Measurements from ENCODE around the gene GLP1R.
A peak's percentile ranks its signal among the peaks of the same experiment; 100 is the strongest.

GLP1R gene

DNA sequence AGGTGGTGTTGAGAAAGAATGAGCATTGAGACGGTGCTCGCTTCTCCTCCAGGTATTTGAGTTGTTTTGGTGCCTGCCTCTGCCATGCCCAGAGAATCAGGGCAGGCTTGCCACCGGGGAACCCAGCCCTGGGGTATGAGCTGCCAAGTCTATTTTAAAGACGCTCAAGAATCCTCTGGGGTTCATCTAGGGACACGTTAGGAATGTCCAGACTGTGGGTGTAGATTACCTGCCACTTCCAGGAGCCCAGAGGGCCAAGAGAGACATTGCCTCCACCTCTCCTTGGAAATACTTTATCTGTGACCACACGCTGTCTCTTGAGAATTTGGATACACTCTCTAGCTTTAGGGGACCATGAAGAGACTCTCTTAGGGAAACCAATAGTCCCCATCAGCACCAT is 38.1 kb downstream of the GLP1R start:
- H3K23ac ChIP-seq (ENCODE audit: low read depth, low read length, poor library complexity), result no peak overlapping the region
- no peaks in the 10 kb centered on the region for H3K36me3 ChIP-seq (replicated peaks in 1 of 2; ENCODE audit: control insufficient read depth in 2 of 2, insufficient read depth in 2 of 2, low read length in 2 of 2)
- peaks cover 0 to 38% (median 0%) of the 10 kb centered on the region in 3 experiments for H3K27me3 ChIP-seq (ENCODE audit: control insufficient read depth in 3 of 3, insufficient read depth in 3 of 3, low read depth in 1 of 3, low read length in 3 of 3)
- H3K4me2 ChIP-seq (ENCODE audit: insufficient read depth, low read length, poor library complexity, severe bottlenecking), result no peak overlapping the region
- no peak overlapping the region for H2BK12ac ChIP-seq (ENCODE audit: low read length)
- peaks cover 6 to 8% of the 10 kb centered on the region in 2 donors for H3K4me1 ChIP-seq (ENCODE audit: control insufficient read depth in 2 of 2, insufficient read depth in 1 of 2, low read depth in 1 of 2, low read length in 2 of 2)
- no peaks in the 10 kb centered on the region for H3K9me3 ChIP-seq (replicated peaks in 1 of 2; ENCODE audit: control insufficient read depth in 2 of 2, insufficient read depth in 1 of 2, low read depth in 1 of 2, low read length in 2 of 2)
- no peak overlapping the region for H3K18ac ChIP-seq (ENCODE audit: low read length)
- no peak for DNase-seq (ENCODE audit: low spot score)
- no peak overlapping the region for H3K9ac ChIP-seq (ENCODE audit: low read depth, low read length, poor library complexity)
- H3K27ac ChIP-seq (replicated peaks; ENCODE audit: low read length), result no peak overlapping the region
- H3K4me3 ChIP-seq (ENCODE audit: low read length in 2 of 2), result no peak overlapping the region
- H2AK5ac ChIP-seq (ENCODE audit: low read depth, low read length), result no peak overlapping the region
- no peak overlapping the region for H4K91ac ChIP-seq (ENCODE audit: low read depth, low read length, poor library complexity)
- no peak overlapping the region for H3K4ac ChIP-seq (ENCODE audit: low read length)
- H2BK5ac ChIP-seq (ENCODE audit: low read length), result no peak overlapping the region
- H2BK120ac ChIP-seq (ENCODE audit: low read depth, low read length), result no peak overlapping the region
- no peak overlapping the region for H2AFZ ChIP-seq (ENCODE audit: low read length)
- H4K8ac ChIP-seq (ENCODE audit: low read depth, low read length), result no peak overlapping the region
- no peak overlapping the region for H2BK15ac ChIP-seq (ENCODE audit: low read length)
- H3K14ac ChIP-seq (ENCODE audit: low read length), result no peak overlapping the region
- WGBS, 2 donors (ENCODE audit: extremely low coverage in 2 of 2, insufficient read length in 2 of 2, insufficient replicate concordance in 1 of 2), result no CpG with 5 or more reads among the region's 6 CpGs
- H3K79me1 ChIP-seq (ENCODE audit: low read depth, low read length), result no peaks in the 10 kb centered on the region

- no CpG with 5 or more reads among the region's 7 CpGs for WGBS, 2 donors (ENCODE audit: extremely low coverage in 2 of 2, insufficient read length in 2 of 2, insufficient replicate concordance in 1 of 2)
- Histone ChIP-seq H3K4me3 (ENCODE audit: low read length in 2 of 2) (no peak overlapping the region), H2AK5ac (ENCODE audit: low read depth, low read length) (no peak overlapping the region), H4K8ac (ENCODE audit: low read depth, low read length) (no peak overlapping the region), H2BK120ac (ENCODE audit: low read depth, low read length) (no peak overlapping the region), H3K23ac (ENCODE audit: low read depth, low read length, poor library complexity) (no peak overlapping the region), H4K91ac (ENCODE audit: low read depth, low read length, poor library complexity) (no peak overlapping the region), H3K27ac (replicated peaks; ENCODE audit: low read length) (no peak overlapping the region), H3K4ac (ENCODE audit: low read length) (no peak overlapping the region), H3K9me3 (replicated peaks in 1 of 2; ENCODE audit: control insufficient read depth in 2 of 2, insufficient read depth in 1 of 2, low read depth in 1 of 2, low read length in 2 of 2) (no peaks in the 10 kb centered on the region), H3K9ac (ENCODE audit: low read depth, low read length, poor library complexity) (no peak overlapping the region), H2BK12ac (ENCODE audit: low read length) (no peak overlapping the region), H2BK15ac (ENCODE audit: low read length) (no peak overlapping the region), H3K14ac (ENCODE audit: low read length) (no peak overlapping the region), H3K27me3 (ENCODE audit: control insufficient read depth in 3 of 3, insufficient read depth in 3 of 3, low read depth in 1 of 3, low read length in 3 of 3) (peaks cover 0 to 40% (median 0%) of the 10 kb centered on the region in 3 experiments), H3K79me1 (ENCODE audit: low read depth, low read length) (no peaks in the 10 kb centered on the region), H2BK5ac (ENCODE audit: low read length) (no peak overlapping the region), H3K18ac (ENCODE audit: low read length) (no peak overlapping the region), H3K36me3 (replicated peaks in 1 of 2; ENCODE audit: control insufficient read depth in 2 of 2, insufficient read depth in 2 of 2, low read length in 2 of 2) (no peaks in the 10 kb centered on the region), H2AFZ (ENCODE audit: low read length) (no peak overlapping the region), H3K4me2 (ENCODE audit: insufficient read depth, low read length, poor library complexity, severe bottlenecking) (no peak overlapping the region), H3K4me1 (ENCODE audit: control insufficient read depth in 2 of 2, insufficient read depth in 1 of 2, low read depth in 1 of 2, low read length in 2 of 2) (peaks cover 6 to 8% of the 10 kb centered on the region in 2 donors)
- DNase-seq (ENCODE audit: low spot score), result no peak
Observed at GRCh38 chr6:39087197-39087596, 38.6 kb downstream of the GLP1R start.

DNA sequence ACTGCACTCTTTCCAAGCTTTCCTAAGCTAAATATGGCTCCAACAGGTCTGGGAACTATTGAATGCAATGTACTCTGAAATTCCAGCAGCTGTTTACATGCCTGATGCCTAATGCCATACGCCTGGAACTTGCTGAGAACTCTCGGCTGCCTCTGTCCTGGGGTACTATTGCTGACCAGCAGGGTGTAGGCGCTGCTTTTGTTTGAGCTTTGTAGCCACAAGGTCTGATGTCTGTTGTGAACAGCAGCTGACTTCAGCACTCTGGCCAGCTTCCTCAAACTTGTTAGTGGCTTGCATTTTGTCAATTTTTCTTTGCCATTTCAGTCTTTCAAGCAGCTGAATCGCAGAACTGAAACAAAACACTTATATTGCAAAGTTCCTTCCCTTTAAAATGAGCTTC is 39.8 kb downstream of the GLP1R start:
- H3K18ac ChIP-seq (ENCODE audit: low read length), result no peak overlapping the region
- no peak overlapping the region for H2BK5ac ChIP-seq (ENCODE audit: low read length)
- H3K14ac ChIP-seq (ENCODE audit: low read length), result no peak overlapping the region
- H3K4me1 ChIP-seq (ENCODE audit: control insufficient read depth in 2 of 2, insufficient read depth in 1 of 2, low read depth in 1 of 2, low read length in 2 of 2), result peaks cover 6 to 8% of the 10 kb centered on the region in 2 donors
- H3K36me3 ChIP-seq (replicated peaks in 1 of 2; ENCODE audit: control insufficient read depth in 2 of 2, insufficient read depth in 2 of 2, low read length in 2 of 2), result no peaks in the 10 kb centered on the region
- peaks cover 0 to 44% (median 0%) of the 10 kb centered on the region in 3 experiments for H3K27me3 ChIP-seq (ENCODE audit: control insufficient read depth in 3 of 3, insufficient read depth in 3 of 3, low read depth in 1 of 3, low read length in 3 of 3)
- no peak overlapping the region for H3K4me3 ChIP-seq (ENCODE audit: low read length in 2 of 2)
- no peak overlapping the region for H3K23ac ChIP-seq (ENCODE audit: low read depth, low read length, poor library complexity)
- no peak overlapping the region for H3K27ac ChIP-seq (replicated peaks; ENCODE audit: low read length)
- no peak overlapping the region for H3K4me2 ChIP-seq (ENCODE audit: insufficient read depth, low read length, poor library complexity, severe bottlenecking)
- H2AFZ ChIP-seq (ENCODE audit: low read length), result no peak overlapping the region
- H3K4ac ChIP-seq (ENCODE audit: low read length), result no peak overlapping the region
- no peak overlapping the region for H2BK15ac ChIP-seq (ENCODE audit: low read length)
- no peaks in the 10 kb centered on the region for H3K9me3 ChIP-seq (replicated peaks in 1 of 2; ENCODE audit: control insufficient read depth in 2 of 2, insufficient read depth in 1 of 2, low read depth in 1 of 2, low read length in 2 of 2)
- H2BK12ac ChIP-seq (ENCODE audit: low read length), result no peak overlapping the region
- H3K9ac ChIP-seq (ENCODE audit: low read depth, low read length, poor library complexity), result no peak overlapping the region
- peak; percentile 73 for DNase-seq (ENCODE audit: low spot score)
- no peak overlapping the region for H2AK5ac ChIP-seq (ENCODE audit: low read depth, low read length)
- no peak overlapping the region for H4K91ac ChIP-seq (ENCODE audit: low read depth, low read length, poor library complexity)
- no peaks in the 10 kb centered on the region for H3K79me1 ChIP-seq (ENCODE audit: low read depth, low read length)
- H2BK120ac ChIP-seq (ENCODE audit: low read depth, low read length), result no peak overlapping the region
- no CpG with 5 or more reads among the region's 4 CpGs for WGBS, 2 donors (ENCODE audit: extremely low coverage in 2 of 2, insufficient read length in 2 of 2, insufficient replicate concordance in 1 of 2)
- no peak overlapping the region for H4K8ac ChIP-seq (ENCODE audit: low read depth, low read length)

- no peak overlapping the region for H4K8ac ChIP-seq (ENCODE audit: low read depth, low read length)
- H3K79me1 ChIP-seq (ENCODE audit: low read depth, low read length), result no peaks in the 10 kb centered on the region
- WGBS, 2 donors (ENCODE audit: extremely low coverage in 2 of 2, insufficient read length in 2 of 2, insufficient replicate concordance in 1 of 2), result no CpG with 5 or more reads among the region's 4 CpGs
- no peak overlapping the region for H2BK12ac ChIP-seq (ENCODE audit: low read length)
- H2AFZ ChIP-seq (ENCODE audit: low read length), result no peak overlapping the region
- no peak overlapping the region for H4K91ac ChIP-seq (ENCODE audit: low read depth, low read length, poor library complexity)
- no peaks in the 10 kb centered on the region for H3K9me3 ChIP-seq (replicated peaks in 1 of 2; ENCODE audit: control insufficient read depth in 2 of 2, insufficient read depth in 1 of 2, low read depth in 1 of 2, low read length in 2 of 2)
- no peak overlapping the region for H3K23ac ChIP-seq (ENCODE audit: low read depth, low read length, poor library complexity)
- no peak overlapping the region for H3K4me3 ChIP-seq (ENCODE audit: low read length in 2 of 2)
- no peak overlapping the region for H3K14ac ChIP-seq (ENCODE audit: low read length)
- peaks cover 6 to 8% of the 10 kb centered on the region in 2 donors for H3K4me1 ChIP-seq (ENCODE audit: control insufficient read depth in 2 of 2, insufficient read depth in 1 of 2, low read depth in 1 of 2, low read length in 2 of 2)
- no peak for DNase-seq (ENCODE audit: low spot score)
- peaks cover 0 to 39% (median 0%) of the 10 kb centered on the region in 3 experiments for H3K27me3 ChIP-seq (ENCODE audit: control insufficient read depth in 3 of 3, insufficient read depth in 3 of 3, low read depth in 1 of 3, low read length in 3 of 3)
- no peak overlapping the region for H3K27ac ChIP-seq (replicated peaks; ENCODE audit: low read length)
- H2BK15ac ChIP-seq (ENCODE audit: low read length), result no peak overlapping the region
- no peaks in the 10 kb centered on the region for H3K36me3 ChIP-seq (replicated peaks in 1 of 2; ENCODE audit: control insufficient read depth in 2 of 2, insufficient read depth in 2 of 2, low read length in 2 of 2)
- H3K4ac ChIP-seq (ENCODE audit: low read length), result no peak overlapping the region
- H2BK120ac ChIP-seq (ENCODE audit: low read depth, low read length), result no peak overlapping the region
- no peak overlapping the region for H3K18ac ChIP-seq (ENCODE audit: low read length)
- no peak overlapping the region for H3K4me2 ChIP-seq (ENCODE audit: insufficient read depth, low read length, poor library complexity, severe bottlenecking)
- H3K9ac ChIP-seq (ENCODE audit: low read depth, low read length, poor library complexity), result no peak overlapping the region
- H2AK5ac ChIP-seq (ENCODE audit: low read depth, low read length), result no peak overlapping the region
- H2BK5ac ChIP-seq (ENCODE audit: low read length), result no peak overlapping the region
Observed at GRCh38 chr6:39090036-39090435, 41.5 kb downstream of the GLP1R start.
